NCI-H2227 treated with DMSO at 0.1 percent for 48 hours (cell line): ENCODE measurements around the gene SMARCA5.
"Not testable (repeated sequence)": the region's sequence is repeated elsewhere in the genome, so short reads cannot be mapped to it uniquely, and the experiment has no call there.

Experiments
- DNase-seq: peaks from one replicate; lab custom pipeline; 2025; lab: John Stamatoyannopoulos, UW

Gene SMARCA5, protein sequence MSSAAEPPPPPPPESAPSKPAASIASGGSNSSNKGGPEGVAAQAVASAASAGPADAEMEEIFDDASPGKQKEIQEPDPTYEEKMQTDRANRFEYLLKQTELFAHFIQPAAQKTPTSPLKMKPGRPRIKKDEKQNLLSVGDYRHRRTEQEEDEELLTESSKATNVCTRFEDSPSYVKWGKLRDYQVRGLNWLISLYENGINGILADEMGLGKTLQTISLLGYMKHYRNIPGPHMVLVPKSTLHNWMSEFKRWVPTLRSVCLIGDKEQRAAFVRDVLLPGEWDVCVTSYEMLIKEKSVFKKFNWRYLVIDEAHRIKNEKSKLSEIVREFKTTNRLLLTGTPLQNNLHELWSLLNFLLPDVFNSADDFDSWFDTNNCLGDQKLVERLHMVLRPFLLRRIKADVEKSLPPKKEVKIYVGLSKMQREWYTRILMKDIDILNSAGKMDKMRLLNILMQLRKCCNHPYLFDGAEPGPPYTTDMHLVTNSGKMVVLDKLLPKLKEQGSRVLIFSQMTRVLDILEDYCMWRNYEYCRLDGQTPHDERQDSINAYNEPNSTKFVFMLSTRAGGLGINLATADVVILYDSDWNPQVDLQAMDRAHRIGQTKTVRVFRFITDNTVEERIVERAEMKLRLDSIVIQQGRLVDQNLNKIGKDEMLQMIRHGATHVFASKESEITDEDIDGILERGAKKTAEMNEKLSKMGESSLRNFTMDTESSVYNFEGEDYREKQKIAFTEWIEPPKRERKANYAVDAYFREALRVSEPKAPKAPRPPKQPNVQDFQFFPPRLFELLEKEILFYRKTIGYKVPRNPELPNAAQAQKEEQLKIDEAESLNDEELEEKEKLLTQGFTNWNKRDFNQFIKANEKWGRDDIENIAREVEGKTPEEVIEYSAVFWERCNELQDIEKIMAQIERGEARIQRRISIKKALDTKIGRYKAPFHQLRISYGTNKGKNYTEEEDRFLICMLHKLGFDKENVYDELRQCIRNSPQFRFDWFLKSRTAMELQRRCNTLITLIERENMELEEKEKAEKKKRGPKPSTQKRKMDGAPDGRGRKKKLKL

DNA sequence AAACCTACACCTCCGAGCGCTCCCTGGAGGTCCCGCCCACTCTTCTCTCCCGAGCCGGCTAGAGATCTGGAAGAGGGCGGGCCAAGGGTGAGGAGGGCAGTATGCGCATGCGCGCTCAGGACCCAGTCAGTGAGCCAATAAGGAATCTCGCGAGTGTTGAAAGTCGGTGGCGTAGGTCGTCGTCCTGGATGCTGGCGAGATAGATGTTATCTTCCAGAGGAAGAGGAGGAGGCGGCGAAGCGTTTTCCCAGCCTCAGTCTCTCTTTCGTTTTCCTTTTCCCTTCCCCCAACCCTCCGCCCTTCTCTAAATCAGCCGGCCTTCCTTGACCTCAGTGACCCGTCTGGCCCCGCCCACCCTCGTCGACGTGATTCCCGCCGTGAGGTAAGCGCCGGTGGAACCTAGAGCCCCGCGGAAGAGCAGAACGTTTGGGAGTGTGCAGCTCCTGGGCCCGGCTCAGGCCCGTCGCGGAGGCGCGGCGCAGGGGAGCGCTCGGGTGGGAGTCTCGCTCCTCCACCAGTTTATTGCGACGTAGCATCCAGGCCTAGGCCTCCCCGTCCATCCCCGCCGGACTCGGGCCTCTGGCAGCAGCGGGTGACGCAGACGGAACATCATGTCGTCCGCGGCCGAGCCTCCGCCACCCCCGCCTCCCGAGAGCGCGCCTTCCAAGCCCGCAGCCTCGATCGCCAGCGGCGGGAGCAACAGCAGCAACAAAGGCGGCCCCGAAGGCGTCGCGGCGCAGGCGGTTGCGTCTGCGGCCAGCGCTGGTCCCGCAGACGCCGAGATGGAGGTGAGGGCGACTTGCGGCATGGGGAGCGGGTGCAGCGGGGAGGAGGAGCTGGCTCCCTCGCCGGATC, at the start of gene SMARCA5:
SMARCA5 (plus strand) TSS at position 389 of the 855 bp plus-strand sequence; CDS start at position 612, 223 bp downstream.
- peak; percentile 93 for DNase-seq

DNA sequence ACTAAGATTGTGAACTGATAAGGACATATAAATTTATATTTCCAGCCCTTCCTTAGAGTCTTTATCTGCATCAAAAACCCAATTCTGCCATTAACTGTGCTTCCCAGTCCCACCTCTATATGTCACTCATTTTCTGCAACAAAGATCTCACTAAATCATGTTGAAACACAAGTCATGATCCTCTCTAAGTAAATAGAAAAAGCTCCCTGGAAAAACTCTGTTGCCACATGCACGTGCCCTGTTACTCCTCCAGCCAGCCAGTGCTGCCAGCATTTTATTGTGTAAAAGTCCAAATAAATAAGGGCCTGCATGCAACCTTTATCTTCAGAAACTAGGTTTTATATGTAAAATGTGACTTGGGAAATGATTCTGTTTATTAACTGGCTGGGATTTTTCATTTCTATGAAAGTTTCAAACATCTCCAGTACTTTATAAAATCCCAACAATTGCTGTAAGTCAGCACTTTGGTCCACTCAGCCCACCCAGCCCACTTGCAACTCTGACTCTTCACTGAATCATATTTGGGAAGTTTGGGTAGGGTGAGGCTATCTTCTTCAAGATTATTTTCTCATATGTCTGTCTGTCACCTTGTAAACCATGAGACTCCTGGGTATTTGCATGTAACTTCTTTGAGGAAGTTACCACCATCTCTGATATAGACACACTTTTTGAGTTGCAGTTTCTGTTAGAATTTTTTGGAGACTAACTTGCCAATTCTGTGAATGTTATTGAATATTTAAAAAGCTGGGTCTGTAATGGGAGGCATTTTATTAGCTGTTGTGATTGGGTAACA, 40.0 kb upstream of the SMARCA5 start:
- no peak for DNase-seq

DNA sequence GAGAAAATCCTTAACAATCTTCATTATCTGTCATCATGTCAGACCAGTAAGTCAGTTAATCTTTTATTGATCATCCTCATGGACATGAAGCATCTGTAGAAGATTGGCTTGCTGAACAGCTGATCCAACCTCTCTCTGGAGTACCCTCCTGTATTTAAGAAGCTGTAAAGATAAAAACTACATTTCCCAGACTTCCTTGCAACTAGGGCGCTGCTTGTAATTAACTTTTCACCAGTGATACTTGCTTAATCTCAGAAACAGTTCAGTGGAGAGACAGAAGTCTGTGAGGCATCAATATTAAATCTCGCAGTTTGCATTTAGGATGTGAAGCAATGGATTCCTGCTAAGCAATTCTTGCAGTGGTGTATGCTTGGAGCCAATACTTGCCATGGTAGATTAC, 36.0 kb upstream of the SMARCA5 start:
- DNase-seq, result no peak

DNA sequence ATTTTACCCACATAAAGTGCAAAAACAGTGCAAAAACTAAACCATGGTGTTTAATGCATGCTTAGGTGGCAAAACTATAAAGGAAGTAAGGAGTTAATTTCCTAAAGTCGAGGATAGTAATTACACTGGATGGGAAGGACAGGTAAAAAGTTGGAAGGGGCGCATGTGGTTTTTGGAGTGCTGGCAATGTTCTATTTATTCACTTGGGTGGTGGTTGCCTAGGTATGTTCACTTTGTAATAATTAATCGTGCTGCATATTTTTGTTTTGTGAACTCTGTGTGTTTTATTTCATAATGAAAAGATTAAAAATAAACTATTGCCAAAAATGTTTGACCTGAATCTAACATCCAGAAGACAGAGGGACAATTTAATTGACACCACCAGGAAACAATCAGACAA, 32.1 kb upstream of the SMARCA5 start:
- DNase-seq, result no peak

DNA sequence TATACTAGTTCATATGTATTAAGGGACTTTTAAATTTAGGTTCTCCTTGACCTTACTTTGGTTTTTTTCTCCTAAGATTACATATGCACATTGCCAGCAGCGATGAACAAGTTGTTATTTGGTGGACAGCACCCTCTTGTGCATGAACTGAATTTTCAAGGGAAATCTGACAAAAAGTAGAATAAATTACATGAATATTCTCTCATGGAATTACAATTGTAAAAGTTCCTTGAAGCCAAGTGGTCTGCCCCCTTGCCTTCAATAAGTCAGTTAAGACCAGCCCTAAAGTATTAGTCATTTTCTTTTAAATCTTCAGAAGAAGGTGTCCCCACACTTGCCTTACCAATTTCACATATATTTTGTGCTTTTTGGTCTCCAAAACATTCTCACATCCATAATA, 30.7 kb upstream of the SMARCA5 start:
- peak; percentile 22 for DNase-seq

DNA sequence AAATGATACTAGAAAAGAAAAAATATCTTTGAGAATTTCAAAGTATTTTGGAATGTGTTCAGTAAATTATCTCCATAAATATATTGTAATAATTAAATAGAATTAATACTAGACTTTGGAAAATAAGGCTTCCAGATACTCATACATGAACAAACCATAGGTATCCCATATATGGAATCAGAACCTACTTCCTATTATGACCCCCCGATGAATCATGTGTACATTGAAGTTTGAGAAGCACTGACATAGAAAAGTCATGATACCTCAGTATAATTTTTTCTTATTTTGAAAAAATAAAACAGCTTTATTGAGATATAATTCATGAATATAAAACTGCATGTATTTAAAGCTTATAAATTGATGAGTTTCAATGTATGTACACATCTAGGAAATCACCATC, 27.2 kb upstream of the SMARCA5 start:
- DNase-seq, result no peak

DNA sequence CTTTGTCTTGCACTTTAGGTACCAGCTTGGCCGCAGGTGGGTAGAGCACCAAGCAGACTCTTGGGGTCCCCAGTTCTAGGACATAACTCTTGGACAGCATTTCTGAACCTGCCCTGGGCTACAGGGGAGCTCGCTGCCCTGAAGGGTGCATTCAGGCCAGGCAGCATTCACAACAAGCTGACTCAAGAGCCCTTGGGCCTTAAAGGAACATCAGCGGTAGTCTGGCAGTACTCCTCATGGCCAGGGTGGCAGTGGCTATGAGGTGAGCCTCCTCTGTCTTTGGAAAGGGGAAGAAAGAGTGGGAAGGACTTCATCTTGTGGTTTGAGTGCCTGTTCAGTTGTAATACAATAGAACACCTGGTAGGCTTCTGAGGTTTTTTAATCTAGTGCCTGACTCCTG, 24.8 kb upstream of the SMARCA5 start:
- DNase-seq, result no peak

DNA sequence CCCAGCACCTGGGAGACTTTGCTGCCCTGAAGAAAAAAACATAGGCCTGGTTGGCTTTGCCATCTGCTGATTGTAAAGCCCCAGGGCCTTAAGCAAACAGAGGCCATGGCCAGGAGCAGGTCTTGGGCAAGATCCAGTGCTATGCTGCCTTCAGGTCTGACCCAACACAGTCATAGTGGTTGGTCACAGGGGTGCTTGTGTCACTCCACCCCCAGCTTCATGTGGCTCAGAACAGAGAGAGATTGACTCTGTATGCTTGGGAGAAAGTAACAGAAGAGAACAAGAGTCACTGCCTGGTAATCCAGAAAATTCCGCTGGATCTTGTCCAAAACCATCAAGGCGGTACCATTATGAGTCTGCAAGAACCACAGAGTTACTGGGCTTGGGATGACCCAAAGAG, 24.4 kb upstream of the SMARCA5 start:
- DNase-seq, result no peak

DNA sequence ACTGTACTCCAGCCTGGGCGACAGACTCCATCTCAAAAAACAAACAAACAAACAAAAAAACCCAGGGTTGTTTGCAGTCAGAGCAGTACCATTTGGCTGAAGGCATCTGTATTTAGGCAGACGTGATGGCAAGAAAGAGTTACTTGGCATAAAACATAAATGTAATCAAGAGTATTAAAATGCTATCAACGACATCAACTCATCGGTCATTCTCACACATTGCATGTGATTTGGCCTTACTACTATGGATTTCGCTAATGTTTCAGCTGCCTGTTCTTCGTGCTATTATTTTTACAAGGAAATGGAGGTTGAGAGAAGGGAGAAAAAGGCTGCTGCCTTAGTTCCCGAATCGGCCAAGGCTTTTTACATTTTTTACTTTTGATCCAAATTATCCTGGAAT, 15.5 kb upstream of the SMARCA5 start:
- DNase-seq, result no peak

DNA sequence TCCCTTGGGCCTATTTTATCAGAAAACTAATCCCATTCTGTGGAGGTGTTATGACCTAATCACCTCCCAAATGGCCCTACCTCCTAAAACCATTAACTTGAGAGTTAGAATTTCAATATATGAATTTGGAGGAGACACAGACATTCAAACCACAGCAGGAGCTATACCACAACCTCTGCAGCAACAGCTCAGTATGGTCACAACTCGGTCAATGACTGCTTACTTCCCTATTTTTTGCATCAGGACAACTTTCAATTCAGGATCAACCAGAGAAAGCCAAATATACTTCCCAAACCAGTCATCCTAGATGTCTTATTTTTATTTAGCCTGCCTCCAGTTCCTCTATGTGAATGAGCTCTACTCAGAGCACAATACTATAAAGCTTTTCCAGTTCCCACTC, 11.3 kb upstream of the SMARCA5 start:
- no peak for DNase-seq

DNA sequence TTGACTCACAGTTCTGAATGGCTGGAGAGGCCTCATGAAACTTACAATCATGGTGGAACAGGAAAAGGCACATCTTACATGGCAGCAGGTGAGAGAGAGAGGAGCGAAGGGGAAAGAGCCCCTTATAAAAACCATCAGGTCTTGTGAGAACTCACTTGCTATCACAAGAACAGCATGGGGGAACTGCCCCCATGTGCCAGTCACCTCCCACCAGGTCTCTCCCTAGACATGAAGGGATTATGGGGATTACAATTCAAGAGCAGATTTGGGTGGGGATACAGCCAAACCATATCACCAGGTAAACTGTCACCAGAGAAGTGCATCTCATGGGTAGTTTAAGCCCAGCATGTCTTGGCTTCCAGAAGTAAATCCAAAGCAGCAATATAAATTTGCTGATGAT, 7.5 kb upstream of the SMARCA5 start:
- no peak for DNase-seq

DNA sequence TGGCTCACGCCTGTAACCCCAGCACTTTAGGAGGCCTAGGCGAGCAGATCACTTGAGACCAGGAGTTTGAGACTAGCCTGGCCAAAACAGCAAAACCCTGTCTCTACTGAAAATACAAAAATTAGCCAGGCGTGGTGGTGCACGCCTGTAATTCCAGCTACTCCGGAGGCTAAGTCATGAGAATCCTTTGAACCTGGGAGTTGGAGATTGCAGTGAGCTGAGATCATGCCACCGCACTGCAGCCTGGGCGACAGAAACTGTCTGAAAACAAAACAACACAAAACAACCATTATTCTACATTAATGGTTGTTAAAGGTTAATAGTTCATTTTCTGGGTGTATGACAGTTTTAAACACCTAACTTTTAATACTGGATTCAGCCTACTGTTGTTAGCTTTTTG, 1.6 kb upstream of the SMARCA5 start:
- DNase-seq, result no peak

DNA sequence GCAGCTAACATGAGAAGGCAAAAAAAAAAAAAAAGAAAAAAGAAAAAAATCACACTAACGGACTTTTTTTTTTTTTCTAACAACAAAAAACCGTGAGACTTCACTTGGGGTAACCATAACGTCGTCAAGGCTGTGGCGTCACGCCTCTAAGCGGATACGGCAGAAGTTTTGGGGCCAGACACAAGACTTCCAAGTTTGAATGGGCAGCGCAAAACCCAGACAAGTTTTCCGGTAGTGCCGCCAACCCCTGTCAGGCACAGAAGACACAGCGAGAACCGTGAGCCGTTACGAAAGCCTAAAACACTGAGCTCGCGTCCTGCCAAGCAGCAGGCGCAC, 556 bp upstream of the SMARCA5 start:
- DNase-seq, result no peak

DNA sequence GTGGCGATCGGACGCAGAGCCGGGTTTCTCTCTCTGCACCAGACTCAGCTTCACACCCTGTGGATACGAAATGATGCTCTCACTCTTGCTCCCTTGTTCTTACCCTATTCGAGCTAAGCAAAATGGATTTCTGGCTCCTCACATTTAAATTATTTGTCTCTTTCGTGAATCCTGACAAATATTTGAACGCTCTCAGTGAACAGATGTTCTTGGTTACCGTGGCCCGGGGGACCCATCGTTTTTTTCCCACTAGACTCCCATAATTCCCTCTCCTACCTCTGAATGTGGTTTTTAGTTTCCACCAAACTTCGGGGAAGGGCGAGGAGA, 630 bp downstream of the SMARCA5 start:
- DNase-seq, result no peak

DNA sequence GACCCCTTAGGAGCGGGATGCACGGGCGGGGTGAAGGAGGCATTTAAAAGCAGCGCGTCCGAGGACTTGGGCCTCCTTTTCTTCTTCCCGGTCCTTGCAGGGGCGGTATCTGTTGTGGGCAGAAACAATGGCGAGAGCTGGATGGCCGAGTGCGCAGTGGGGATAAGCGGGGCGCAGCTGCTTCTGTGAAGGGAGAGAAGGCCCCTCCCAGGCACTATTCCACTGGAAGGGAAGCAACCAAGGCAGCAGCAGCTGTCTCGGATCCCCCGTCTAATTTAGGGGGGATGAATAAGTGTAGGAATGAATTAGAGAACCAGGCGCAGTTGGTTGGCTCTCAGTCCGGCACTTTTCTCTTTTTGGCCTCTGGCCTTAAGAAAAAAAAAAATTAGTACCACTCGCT, 995 bp downstream of the SMARCA5 start:
- peak; percentile 48 for DNase-seq

DNA sequence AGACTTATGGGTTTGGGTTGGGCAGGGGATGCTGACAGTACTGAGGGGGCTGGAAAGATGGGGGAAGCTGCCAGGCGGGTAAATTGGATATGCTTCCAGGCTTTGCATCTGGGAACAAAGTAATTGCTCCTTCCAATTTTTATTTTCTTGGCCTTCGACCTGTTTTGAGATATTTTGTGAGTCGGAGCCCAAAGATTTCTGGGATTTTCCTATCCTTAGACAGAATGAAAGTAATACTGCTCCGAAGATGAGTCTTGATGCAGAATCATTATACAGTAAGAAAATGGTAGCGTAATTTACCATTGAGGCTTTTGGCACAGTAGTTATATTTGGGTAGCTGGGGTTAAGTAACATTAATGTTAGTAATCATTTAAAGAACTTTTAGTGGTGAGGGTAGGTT, 1.4 kb downstream of the SMARCA5 start:
- DNase-seq, result no peak

DNA sequence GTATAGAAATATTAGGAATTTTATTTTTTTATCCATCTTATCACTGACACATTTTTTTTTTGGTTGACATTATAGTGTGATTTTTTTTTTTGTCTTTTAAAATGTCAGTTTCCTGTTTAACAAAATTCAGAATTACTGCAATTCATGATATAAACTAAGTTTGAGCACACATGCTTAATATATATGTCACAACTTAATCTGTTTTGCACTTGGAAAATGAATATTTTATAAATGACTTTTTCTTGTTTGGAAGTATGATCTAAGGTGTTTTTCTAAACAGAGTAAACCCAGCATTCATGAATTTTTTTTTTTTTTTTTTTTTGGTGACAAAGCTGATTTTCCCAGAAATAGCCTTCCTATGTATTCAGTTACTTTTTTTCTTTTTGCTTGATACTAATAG, 2.4 kb downstream of the SMARCA5 start:
- no peak for DNase-seq

DNA sequence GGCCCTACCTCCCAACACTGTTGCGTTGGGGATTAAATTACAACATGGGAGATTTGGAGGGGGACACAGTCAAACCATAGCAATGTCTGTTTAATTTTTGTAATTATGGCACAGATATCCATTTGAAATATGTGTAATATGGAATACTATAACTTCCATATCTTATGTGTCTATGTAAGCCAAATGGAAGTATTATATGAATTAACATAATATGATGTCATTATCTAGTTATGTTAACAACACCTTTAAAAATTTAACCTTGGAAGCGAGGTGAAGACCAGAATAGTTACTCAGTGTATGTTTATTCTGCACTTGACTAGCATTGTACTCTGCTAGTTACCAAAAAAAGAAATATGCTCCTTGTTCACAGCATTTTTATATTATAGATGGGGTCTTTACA, 4.3 kb downstream of the SMARCA5 start:
- no peak for DNase-seq

DNA sequence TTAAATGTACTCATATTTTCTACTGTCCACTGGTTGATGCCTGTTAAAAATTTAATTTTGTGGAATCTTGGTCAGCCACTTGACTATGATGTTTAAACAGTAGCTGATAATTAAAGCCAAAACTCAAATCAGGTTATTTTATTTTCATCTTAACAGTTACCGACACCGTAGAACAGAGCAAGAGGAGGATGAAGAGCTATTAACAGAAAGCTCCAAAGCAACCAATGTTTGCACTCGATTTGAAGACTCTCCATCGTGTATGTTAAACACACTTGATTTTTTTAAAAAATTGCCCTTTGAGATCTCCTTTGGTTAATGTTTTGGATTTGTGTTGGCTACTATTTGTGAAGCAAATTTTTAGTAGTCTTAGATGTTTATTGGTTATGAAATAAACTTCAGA, 10.7 kb downstream of the SMARCA5 start:
- no peak for DNase-seq

DNA sequence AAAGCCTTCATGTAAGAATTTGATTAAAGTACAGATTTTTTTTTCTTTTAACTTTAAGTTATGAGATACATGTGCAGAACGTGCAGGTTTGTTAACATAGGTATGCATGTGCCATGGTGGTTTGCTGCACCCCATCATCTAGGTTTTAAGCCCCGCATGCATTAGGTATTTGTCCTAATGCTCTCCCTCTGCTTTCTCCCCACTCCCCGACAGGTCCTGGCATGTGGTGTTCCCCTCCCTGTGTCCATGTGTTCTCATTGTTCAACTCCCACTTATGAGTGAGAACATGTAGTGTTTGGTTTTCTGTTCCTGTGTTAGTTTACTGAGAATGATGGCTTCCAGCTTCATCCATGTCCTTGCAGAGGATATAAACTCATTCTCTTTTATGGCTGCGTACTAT, 14.5 kb downstream of the SMARCA5 start:
- not testable (repeated sequence) for DNase-seq

DNA sequence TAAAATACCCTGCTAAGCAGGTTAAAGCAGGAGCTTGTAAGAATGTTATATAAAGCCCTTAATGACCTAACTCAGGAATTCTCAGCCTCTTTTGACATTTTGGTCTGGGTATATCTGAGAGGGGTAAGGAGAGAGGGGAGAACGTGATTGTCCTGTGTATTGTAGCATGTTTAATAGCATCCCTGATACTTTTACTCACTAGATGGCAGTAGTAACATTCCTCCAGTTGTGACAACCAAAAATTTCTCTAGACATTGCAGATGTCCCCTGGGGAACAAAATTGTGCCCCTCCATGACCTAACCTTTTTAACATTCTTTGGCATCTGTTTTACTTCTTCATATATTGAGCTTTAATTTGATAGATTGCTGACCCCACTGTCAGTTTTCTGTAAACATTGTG, 17.9 kb downstream of the SMARCA5 start:
- no peak for DNase-seq
